Breast epithelium (tissue), 4 donors: ENCODE data around the gene CATSPER4. TPM values are rescaled to one million over a fixed set of nuclear protein-coding genes. Genes with fewer than 3 reads are reported as not detected.

ENCODE experiments used
- DNase-seq, 2 donors: peaks; one replicate each; pipeline ENCODE4 v3.0.0-alpha.2; 2019; ENCODE audit warnings: low spot score in 2 of 2
- H3K27ac ChIP-seq, 2 donors: fragments of 200-600 bp; sonication (generic) in 1 of 2; one replicate each; pipeline ENCODE4 v1.5.1; 2016 to 2019; ENCODE audit warnings: mild to moderate bottlenecking in 1 of 2
- H3K27me3 ChIP-seq, 2 donors: fragments of 200-600 bp; sonication (generic) in 1 of 2; one replicate each; pipeline versions ENCODE4 v1.5.1 to v1.6.0; 2017 to 2019; ENCODE audit warnings: control low read depth in 1 of 2, mild to moderate bottlenecking in 1 of 2
- H3K36me3 ChIP-seq: fragments of 200-600 bp; one replicate; pipeline ENCODE4 v1.5.1; 2019
- H3K4me1 ChIP-seq, 2 donors: fragments of 200-600 bp; sonication (generic); one replicate each; pipeline ENCODE4 v1.5.1; 2016 to 2019; ENCODE audit warnings: control low read depth in 1 of 2
- H3K4me3 ChIP-seq, 3 donors: fragments of 200-600 bp; sonication (generic); 1 replicate in 2 of 3; 2 replicates in 1 of 3; pipeline ENCODE4 v1.5.1; 2016 to 2019; ENCODE audit warnings: mild to moderate bottlenecking in 3 of 3, moderate library complexity in 2 of 3
- H3K9me3 ChIP-seq, 2 donors: fragments of 200-600 bp; sonication (generic) in 1 of 2; one replicate each; pipeline ENCODE4 v1.5.1; 2016 to 2019; ENCODE audit warnings: control low read depth in 1 of 2
- CTCF ChIP-seq, 3 donors: fragments of 450-650 bp; IDR thresholded peaks; one replicate each; pipeline ENCODE4 v1.5.1; 2016 to 2017; ENCODE audit warnings: antibody characterized with exemption in 3 of 3, mild to moderate bottlenecking in 3 of 3, moderate library complexity in 3 of 3
- POLR2A ChIP-seq: fragments of 450-650 bp; IDR thresholded peaks from one replicate; pipeline ENCODE4 v1.6.1; 2016; ENCODE audit warnings: antibody characterized with exemption, mild to moderate bottlenecking, moderate library complexity
- POLR2AphosphoS5 ChIP-seq, 3 donors: sonication (generic); formaldehyde crosslinking; IDR thresholded peaks; one replicate each; pipeline ENCODE4 v1.6.1; 2017; ENCODE audit warnings: antibody characterized with exemption in 3 of 3
- intact Hi-C: fragments of 100-400 bp; cut with DNase I; formaldehyde crosslinking; loops from one replicate; pipeline ENCODE4 v1.15.1; 2023; ENCODE audit warnings: low total_unique reads
- total RNA-seq, 3 donors: library from RNA; depleted of rRNA; stranded (reverse); fragments of >200 nt; gene quantifications; one replicate each; pipeline ENCODE4 v1.1.0, GENCODE V29; 2016

The CATSPER4 gene
- total RNA-seq, 3 donors from 2014 or later = not detected

DNA sequence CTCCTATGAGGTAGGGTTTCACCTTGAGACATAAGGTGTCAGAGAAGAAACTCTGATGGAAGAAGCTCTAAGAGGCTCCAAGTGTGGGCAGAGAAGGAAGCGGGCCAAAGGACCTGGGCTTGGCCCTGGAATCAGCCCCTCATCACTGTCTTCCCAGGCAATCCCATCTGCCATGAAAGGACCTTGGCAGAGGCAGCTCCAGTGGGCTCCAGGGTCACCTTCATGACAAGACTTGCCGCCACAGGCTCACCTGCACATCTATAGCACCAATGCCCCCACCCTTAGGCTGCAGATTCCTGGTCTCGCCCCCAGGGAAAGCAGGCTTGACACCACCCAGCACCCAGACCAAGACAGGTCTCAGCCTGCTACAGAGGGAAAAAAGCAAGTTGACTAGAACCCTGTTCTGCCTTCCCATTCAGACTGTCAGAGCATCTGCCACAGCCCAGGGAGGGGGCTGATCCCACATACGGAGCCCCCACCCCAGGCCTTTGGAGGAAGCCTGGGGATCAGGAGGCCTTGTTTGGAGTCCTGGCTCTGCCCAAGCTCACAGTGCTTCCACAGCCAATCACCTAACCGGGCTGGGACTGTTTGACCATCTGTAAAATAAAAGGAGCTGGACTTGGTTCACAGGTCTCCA is 32.0 kb upstream of the CATSPER4 start:
- H3K36me3 ChIP-seq = no peaks in the 10 kb centered on the region
- no peaks in the 10 kb centered on the region for H3K9me3 ChIP-seq
- no peaks in the 10 kb centered on the region for H3K4me1 ChIP-seq
- peak overlapping the region in 1 of 2 donors; percentile 38 for H3K27ac ChIP-seq
- H3K27me3 ChIP-seq = peaks cover 4 to 19% of the 10 kb centered on the region in 2 donors
- peak in 1 of 2 donors; percentile 19 for DNase-seq
- intact Hi-C loops = loop anchor here (10.0 kb wide), 1 partner anchor 54 kb away; no protein-coding TSS in a partner anchor
- H3K4me3 ChIP-seq = peak overlapping the region; percentile 48 to 58 (median 53)
- TF ChIP-seq CTCF (IDR thresholded peaks at IDR 0.05) = no peak
- TF ChIP-seq POLR2AphosphoS5 (IDR thresholded peaks at IDR 0.05) = no peak
- no peak for TF ChIP-seq POLR2A

- intact Hi-C loops = loop anchor here (10.0 kb wide), 1 partner anchor 54 kb away; no protein-coding TSS in a partner anchor
- Histone ChIP-seq H3K27me3 (peaks cover 4 to 19% of the 10 kb centered on the region in 2 donors), H3K27ac (peak within 1 kb of the TSS in 1 of 2 donors; percentile 38), H3K36me3 (no peaks in the 10 kb centered on the region), H3K4me1 (no peaks in the 10 kb centered on the region), H3K4me3 (peak within 1 kb of the TSS; percentile 48 to 58 (median 53)), H3K9me3 (no peaks in the 10 kb centered on the region)
- TF ChIP-seq POLR2A = no peak
- TF ChIP-seq CTCF (IDR thresholded peaks at IDR 0.05) = no peak
- TF ChIP-seq POLR2AphosphoS5 (IDR thresholded peaks at IDR 0.05) = no peak
- peak in 1 of 2 donors; percentile 45 for DNase-seq
Observed at GRCh38 chr1:26158908-26159742, 31.3 kb upstream of the CATSPER4 start, which contains the start of gene FAM110D. Gene FAM110D, plus strand, starts transcription at chr1:26159079. Its CDS starts 2,213 bp downstream, at chr1:26161292.

DNA sequence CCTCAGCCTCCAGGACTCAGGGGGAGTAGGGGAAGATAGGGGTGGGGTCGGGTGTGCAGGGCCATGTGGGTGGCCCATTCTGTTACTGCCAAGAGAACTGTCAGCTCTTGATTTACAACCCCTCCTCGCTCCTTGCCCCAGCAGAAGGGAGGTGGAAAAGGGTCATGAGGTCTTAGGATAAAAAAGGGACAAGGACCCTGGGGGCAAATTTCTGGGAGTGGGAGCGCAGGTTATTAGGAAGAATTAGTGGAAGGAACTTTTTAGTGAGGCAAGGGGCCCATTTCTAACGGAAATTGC is 30.7 kb upstream of the CATSPER4 start:
- Histone ChIP-seq H3K36me3 (no peaks in the 10 kb centered on the region), H3K9me3 (no peaks in the 10 kb centered on the region), H3K4me3 (peak overlapping the region; percentile 48 to 58 (median 53)), H3K4me1 (no peaks in the 10 kb centered on the region), H3K27ac (no peak overlapping the region), H3K27me3 (peaks cover 4 to 19% of the 10 kb centered on the region in 2 donors)
- intact Hi-C loops = loop anchor here (10.0 kb wide), 2 partner anchors 55 to 75 kb away; partner anchors contain the start of gene CEP85
- DNase-seq = peak in 1 of 2 donors; percentile 20
- no peak for TF ChIP-seq POLR2AphosphoS5 (IDR thresholded peaks at IDR 0.05)
- no peak for TF ChIP-seq CTCF (IDR thresholded peaks at IDR 0.05)
- no peak for TF ChIP-seq POLR2A

GRCh38 chr1:26160527-26161414 is 29.6 kb upstream of the CATSPER4 start:
- Histone ChIP-seq H3K4me3 (peak overlapping the region; percentile 48 to 68 (median 58)), H3K4me1 (no peaks in the 10 kb centered on the region), H3K9me3 (no peaks in the 10 kb centered on the region), H3K27ac (no peak overlapping the region), H3K36me3 (no peaks in the 10 kb centered on the region), H3K27me3 (peaks cover 4 to 19% of the 10 kb centered on the region in 2 donors)
- intact Hi-C loops = loop anchor here (10.0 kb wide), 1 partner anchor 74 kb away; the partner anchor contains the start of gene CEP85
- DNase-seq = no peak
- TF ChIP-seq POLR2A (no peak), CTCF (IDR thresholded peaks at IDR 0.05) (no peak), POLR2AphosphoS5 (IDR thresholded peaks at IDR 0.05) (no peak)
